RWPE1 (cell line): ENCODE data around the gene OR8A1.

ENCODE experiments used
- CTCF ChIA-PET: fragments of 350-600 bp; sonication (Branson Sonifier 250); formaldehyde crosslinking; extraction: SDS; loops from one replicate; lab custom pipeline; 2021; lab: Yijun Ruan, JAX
- POLR2A ChIA-PET: fragments of 400-600 bp; formaldehyde crosslinking; extraction: SDS; loops from one replicate; lab custom pipeline; 2020; ENCODE audit warnings: antibody characterized with exemption; ENCODE audit not compliant: low non-redundant PET; lab: Yijun Ruan, JAX
- DNase-seq: peaks from one replicate; pipeline ENCODE4 v3.0.0; 2012; ENCODE audit warnings: low spot score
- H3K27ac ChIP-seq: fragments of 450-650 bp; 2 replicates; pipeline ENCODE4 v1.5.1; 2017
- CTCF ChIP-seq: fragments of 450-650 bp; conservative IDR thresholded peaks from 2 replicates; pipeline ENCODE4 v1.5.1; 2017; ENCODE audit warnings: low read depth, mild to moderate bottlenecking

The OR8A1 gene

DNA sequence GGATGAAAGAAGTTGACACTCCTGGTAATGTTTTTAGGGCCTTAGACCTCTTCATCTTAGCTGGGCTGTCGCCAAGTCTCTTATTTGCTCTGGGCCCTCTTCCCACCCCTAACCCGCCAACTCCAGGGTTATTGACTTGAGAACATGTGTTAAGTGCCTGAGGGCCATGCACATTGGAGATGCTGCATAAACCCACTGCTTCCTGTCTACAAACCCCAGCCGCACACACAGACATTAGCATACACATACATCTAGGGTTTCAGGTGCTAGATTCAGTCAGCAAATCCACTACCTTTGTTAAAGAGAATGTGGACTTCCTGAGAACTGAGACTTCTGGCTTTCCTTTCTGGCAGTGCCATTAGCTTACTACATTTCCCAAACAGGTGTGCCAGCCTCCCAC is 42.2 kb downstream of the OR8A1 start:
- H3K27ac ChIP-seq = no peak overlapping the region
- no peak for TF ChIP-seq CTCF
- ChIA-PET CTCF (interaction anchor here (0.7 kb wide), 1 partner anchor 95 kb away, joined by 6 read pairs; no protein-coding TSS in a partner anchor), POLR2A (interaction anchor here (0.9 kb wide), 1 partner anchor 10 kb away, joined by 4 read pairs; no protein-coding TSS in a partner anchor)
- no peak for DNase-seq

- no peak for DNase-seq
- POLR2A ChIA-PET = interaction anchor here (0.9 kb wide), 1 partner anchor 10 kb away, joined by 4 read pairs; no protein-coding TSS in a partner anchor
- H3K27ac ChIP-seq = no peak overlapping the region
- CTCF ChIA-PET = no interaction called here
- TF ChIP-seq CTCF = no peak
These were observed 42.9 kb downstream of the OR8A1 start for GRCh38 chr11:124612567-124613246.

DNA sequence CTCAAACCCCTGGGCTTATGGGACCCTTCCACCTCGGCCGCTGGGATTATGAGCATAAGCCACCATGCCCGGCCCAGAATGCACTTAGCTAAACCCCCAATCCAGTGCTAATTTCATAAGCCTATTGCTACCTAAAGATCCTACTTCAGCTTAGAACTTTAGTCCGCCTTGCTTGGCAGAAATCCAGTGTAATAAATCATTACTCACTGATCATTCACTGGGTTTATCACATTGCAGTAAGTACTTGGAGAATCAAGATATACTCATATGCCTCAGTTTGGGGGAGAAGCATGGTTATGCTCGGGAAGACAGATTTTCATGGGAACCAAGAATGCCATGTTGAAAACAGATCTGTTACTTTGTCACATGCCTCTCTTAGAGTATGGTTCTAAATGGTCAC is 49.1 kb downstream of the OR8A1 start:
- no peak overlapping the region for H3K27ac ChIP-seq
- DNase-seq = no peak
- CTCF ChIA-PET = interaction anchor here (1.0 kb wide), 1 partner anchor 547 kb away, joined by 3 read pairs; no protein-coding TSS in a partner anchor
- POLR2A ChIA-PET = no interaction called here
- TF ChIP-seq CTCF = no peak
